Endothelial cell of umbilical vein (primary cell): ENCODE measurements around the gene RPP25L. TPM values are rescaled to one million over a fixed set of nuclear protein-coding genes. Genes with fewer than 3 reads are reported as not detected.

Experiments used
- BruUV-seq: library from RNA; stranded (reverse); fragments of 400-500 nt; replicated peaks from 2 replicates; lab custom pipeline; 2021; lab: Mats Ljungman, UMichigan
- CTCF ChIA-PET: fragments of 300-600, 350-600 bp; sonication (Branson Sonifier 250); formaldehyde crosslinking; loops from one replicate; lab custom pipeline; 2021; ENCODE audit warnings: antibody characterized with exemption, inconsistent platforms; lab: Charles Lee
- POLR2A ChIA-PET: fragments of 300-600, 350-600 bp; sonication (Branson Sonifier 250); formaldehyde crosslinking; loops from one replicate; lab custom pipeline; 2021; ENCODE audit warnings: antibody characterized with exemption, inconsistent platforms; lab: Charles Lee
- DNase-seq: peaks from one replicate; pipeline ENCODE4 v3.0.0-alpha.2; 2011; ENCODE audit warnings: low read depth, low spot score
- FAIRE-seq: peaks from 2 replicates; lab custom pipeline; 2011; peaks lifted over from hg19 to GRCh38; lab: Jason Lieb, UNC
- H2AFZ ChIP-seq: 2 replicates; pipeline ENCODE4 v1.6.0; 2012; ENCODE audit warnings: low read depth, low read length, control low read depth, inconsistent platforms
- H3K27ac ChIP-seq: 2 replicates; pipeline ENCODE4 v1.5.1; 2011; ENCODE audit warnings: low read depth, mild to moderate bottlenecking, control low read depth, low read length, moderate library complexity; ENCODE audit not compliant: insufficient read depth
- H3K27me3 ChIP-seq, 2 experiments: 2 replicates each; pipeline versions ENCODE4 v1.6.0 to v1.6.1; 2011; ENCODE audit warnings: low read length in 2 of 2, mixed read lengths in 1 of 2; ENCODE audit not compliant: control insufficient read depth in 2 of 2, insufficient read depth in 2 of 2
- H3K36me3 ChIP-seq, 2 experiments: 2 replicates in 1 of 2; 3 replicates in 1 of 2; pipeline ENCODE4 v1.5.1; 2011; ENCODE audit warnings: low read length in 2 of 2, mild to moderate bottlenecking in 1 of 2, moderate library complexity in 1 of 2; ENCODE audit not compliant: control insufficient read depth in 2 of 2, insufficient read depth in 2 of 2; ENCODE audit errors: extremely low read depth in 1 of 2
- H3K4me1 ChIP-seq: 3 replicates; pipeline ENCODE4 v1.5.1; 2011; ENCODE audit warnings: mild to moderate bottlenecking, low read length; ENCODE audit not compliant: control insufficient read depth, insufficient read depth; ENCODE audit errors: extremely low read depth
- H3K4me2 ChIP-seq: 2 replicates; pipeline ENCODE4 v1.6.1; 2011; ENCODE audit warnings: low read length, control low read depth, mixed read lengths; ENCODE audit not compliant: insufficient read depth
- H3K4me3 ChIP-seq, 3 experiments: fragments of 200-600 bp in 1 of 3; sonication (generic), shearing (Covaris generic) in 1 of 3; replicated peaks in 1 of 3; 2 replicates each; pipeline ENCODE4 v1.5.1; 2011 to 2016; ENCODE audit warnings: control low read depth in 3 of 3, low read length in 3 of 3, mild to moderate bottlenecking in 2 of 3, inconsistent platforms in 1 of 3, low read depth in 1 of 3, moderate library complexity in 1 of 3; ENCODE audit not compliant: insufficient read depth in 1 of 3
- H3K79me2 ChIP-seq: 2 replicates; pipeline ENCODE4 v1.6.0; 2012; ENCODE audit warnings: low read length, inconsistent platforms; ENCODE audit not compliant: control insufficient read depth, insufficient read depth
- H3K9ac ChIP-seq: replicated peaks from 2 replicates; pipeline ENCODE3; 2011; ENCODE audit warnings: low read length, control low read depth; ENCODE audit not compliant: insufficient read depth; ENCODE audit errors: extremely low read depth
- H3K9me1 ChIP-seq: replicated peaks from 3 replicates; pipeline ENCODE4 v1.6.0; 2011; ENCODE audit warnings: mild to moderate bottlenecking, low read length; ENCODE audit not compliant: control insufficient read depth, insufficient read depth; ENCODE audit errors: extremely low read depth
- H3K9me3 ChIP-seq: replicated peaks from 2 replicates; pipeline ENCODE4 v1.5.1; 2012; ENCODE audit warnings: low read length, inconsistent platforms; ENCODE audit not compliant: control insufficient read depth, insufficient read depth
- H4K20me1 ChIP-seq: replicated peaks from 2 replicates; pipeline ENCODE3; 2011; ENCODE audit warnings: mild to moderate bottlenecking, low read length; ENCODE audit not compliant: control insufficient read depth, insufficient read depth; ENCODE audit errors: extremely low read depth
- CTCF ChIP-seq, 2 donors: IDR thresholded peaks; 1 replicate in 1 of 2; 2 replicates in 1 of 2; pipeline ENCODE4 v1.5.1; 2011; ENCODE audit warnings: low read length in 2 of 2, mild to moderate bottlenecking in 2 of 2, moderate library complexity in 2 of 2, control low read depth in 1 of 2, inconsistent platforms in 1 of 2, low read depth in 1 of 2; ENCODE audit not compliant: insufficient read depth in 1 of 2; ENCODE audit errors: extremely low read depth in 1 of 2
- EZH2 ChIP-seq: IDR thresholded peaks from 2 replicates; pipeline ENCODE4 v1.6.1; 2012; ENCODE audit warnings: borderline replicate concordance, low read depth, mild to moderate bottlenecking, moderate library complexity, low read length, inconsistent platforms; ENCODE audit not compliant: severe bottlenecking
- FOS ChIP-seq: IDR thresholded peaks from 2 replicates; pipeline ENCODE4 v1.6.1; 2011; ENCODE audit warnings: mild to moderate bottlenecking, low read length, moderate library complexity, borderline replicate concordance; ENCODE audit not compliant: insufficient read depth
- GATA2 ChIP-seq: IDR thresholded peaks from 2 replicates; pipeline ENCODE4 v1.7.0; 2011; ENCODE audit warnings: low read depth, mild to moderate bottlenecking, moderate library complexity, mixed read lengths, low read length; ENCODE audit not compliant: insufficient read length, insufficient read depth
- JUN ChIP-seq: IDR thresholded peaks from 2 replicates; pipeline ENCODE4 v1.6.1; 2011; ENCODE audit warnings: borderline replicate concordance, low read depth; ENCODE audit not compliant: insufficient read length, insufficient read depth
- MAX ChIP-seq: IDR thresholded peaks from 2 replicates; pipeline ENCODE4 v1.6.1; 2011; ENCODE audit not compliant: insufficient read depth, insufficient read length
- MYC ChIP-seq: IDR thresholded peaks from one replicate; pipeline ENCODE4 v1.6.1; 2011; ENCODE audit warnings: mild to moderate bottlenecking, low read depth, low read length
- POLR2A ChIP-seq: IDR thresholded peaks from 2 replicates; pipeline ENCODE4 v1.6.1; 2012; ENCODE audit warnings: low read depth, mild to moderate bottlenecking, control low read depth, low read length
- POLR2AphosphoS5 ChIP-seq: IDR thresholded peaks from 2 replicates; pipeline ENCODE4 v1.6.1; 2012; ENCODE audit warnings: low read depth, mild to moderate bottlenecking, control low read depth, low read length, moderate library complexity; ENCODE audit not compliant: insufficient read depth
- dilution Hi-C: fragments of 300-500 bp; cut with MboI; formaldehyde crosslinking; loops from one replicate; pipeline ENCODE4 v1.15.0; 2019; ENCODE audit warnings: low sequenced_read_pairs; ENCODE audit not compliant: extremely low pct_ligation_motif_present
- intact Hi-C: fragments of 100-400 bp; cut with micrococcal nuclease; formaldehyde crosslinking; loops from one replicate; pipeline ENCODE4 v1.10.0; 2022
- polyA plus RNA-seq, 4 experiments: library from polyadenylated mRNA; depleted of rRNA in 3 of 4; stranded (reverse) in 3 of 4; unstranded in 1 of 4; fragments of >200 nt; gene quantifications; 2 replicates each; pipeline versions ENCODE4 v1.2.1 to v1.2.3, GENCODE V29; 2011 to 2012; ENCODE audit warnings: missing spikeins in 1 of 4
- total RNA-seq: library from RNA; stranded (reverse); gene quantifications from 2 replicates; pipeline ENCODE4 v1.2.3, GENCODE V29; 2021

The RPP25L gene
- total and polyA plus RNA-seq, 2 donors (not counting 3 experiments of a cell fraction or from before 2014, with no cell fraction given) = 15.7 to 41.0 TPM

- no peaks in the 10 kb centered on the region for H4K20me1 ChIP-seq
- no peak for FAIRE-seq
- dilution Hi-C loops (no loop called here), intact Hi-C loops (no loop called here)
- TF ChIP-seq GATA2 (no peak), MAX (no peak), POLR2AphosphoS5 (no peak), FOS (no peak), CTCF (IDR thresholded peaks at IDR 0.05; ENCODE audit: extremely low read depth in 1 of 2, insufficient read depth in 1 of 2, low read depth in 1 of 2, low read length in 2 of 2) (no peak), POLR2A (no peak), JUN (no peak), EZH2 (no peak), MYC (no peak)
- ChIA-PET CTCF (interaction anchor here (1.0 to 1.6 kb wide), 4 partner anchors 10 to 17 kb away, joined by 3 to 8 read pairs (median 4); no protein-coding TSS in a partner anchor), POLR2A (no interaction called here)
- H3K4me2 ChIP-seq = peak overlapping the region; percentile 44
- no peaks in the 10 kb centered on the region for H3K9me1 ChIP-seq
- no peak overlapping the region for H3K9ac ChIP-seq
- H3K79me2 ChIP-seq = peaks cover 6% of the 10 kb centered on the region
- H3K27me3 ChIP-seq = no peaks in the 10 kb centered on the region
- H3K4me1 ChIP-seq = peaks cover 34% of the 10 kb centered on the region
- peak overlapping the region in 1 of 3 experiments; percentile 13 for H3K4me3 ChIP-seq
- BruUV-seq = TSS peak; percentile 80
- no peaks in the 10 kb centered on the region for H3K9me3 ChIP-seq
- peak; percentile 20 for DNase-seq
- no peak overlapping the region for H2AFZ ChIP-seq
- H3K36me3 ChIP-seq = peaks cover 0 to 14% of the 10 kb centered on the region in 2 experiments
- H3K27ac ChIP-seq = no peak overlapping the region
Observed at GRCh38 chr9:34651321-34651720, 39.4 kb upstream of the RPP25L start.
